ENCODE measurements around the gene FGFBP3. TPM values are rescaled to one million over a fixed set of nuclear protein-coding genes. Genes with fewer than 3 reads are reported as not detected.

Gene FGFBP3
- total and polyA plus RNA-seq, 2 of the 13 experiments (the other 11 are each of a cell fraction or from before 2014, with no cell fraction given): 0.50 to 2.0 TPM

- TF ChIP-seq POGK (CRISPR knock-in tag; conservative IDR thresholded peaks at IDR 0.05) (peak; percentile 76), TRAFD1 (CRISPR knock-in tag; IDR thresholded peaks at IDR 0.05; ENCODE audit: borderline replicate concordance) (no peak), CCAR2 (optimal IDR thresholded peaks at IDR 0.05; ENCODE audit: low read depth, low read length) (no peak)
- TF ChIP-seq, protein P1, sequence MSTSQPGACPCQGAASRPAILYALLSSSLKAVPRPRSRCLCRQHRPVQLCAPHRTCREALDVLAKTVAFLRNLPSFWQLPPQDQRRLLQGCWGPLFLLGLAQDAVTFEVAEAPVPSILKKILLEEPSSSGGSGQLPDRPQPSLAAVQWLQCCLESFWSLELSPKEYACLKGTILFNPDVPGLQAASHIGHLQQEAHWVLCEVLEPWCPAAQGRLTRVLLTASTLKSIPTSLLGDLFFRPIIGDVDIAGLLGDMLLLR (CRISPR knock-in tag; IDR thresholded peaks at IDR 0.05): peak; percentile 88
Measured at GRCh38 chr10:91923371-91924211, 14.3 kb upstream of the FGFBP3 start, which contains the start of gene BTAF1 (continued).

DNA sequence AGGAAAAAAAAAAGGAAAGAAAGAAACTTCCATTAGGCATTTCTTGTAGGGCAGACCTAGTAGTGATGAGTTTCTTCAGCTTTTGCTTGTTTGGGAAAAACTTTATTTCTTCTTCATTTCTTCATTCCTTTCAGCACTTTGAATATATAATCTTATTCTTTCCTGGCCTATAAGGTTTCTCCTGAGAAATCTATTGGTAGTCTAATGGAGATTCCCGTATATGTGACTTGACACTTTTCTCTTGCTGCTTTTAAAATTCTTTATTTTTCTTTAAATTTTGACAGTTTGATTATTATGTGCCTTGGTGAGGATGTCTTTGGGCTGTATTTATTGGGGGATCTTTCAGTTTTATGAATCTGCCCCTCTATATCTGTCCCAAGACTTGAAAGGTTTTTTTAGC lies 10.4 kb upstream of the FGFBP3 start:
- POLR2A ChIA-PET: no interaction called here
- Histone ChIP-seq H3K4me2 (ENCODE audit: low read depth, low read length) (no peak overlapping the region), H3K36me3 (replicated peaks in 1 of 2; ENCODE audit: control insufficient read depth in 1 of 2, insufficient read depth in 2 of 2, low read length in 2 of 2) (no peaks in the 10 kb centered on the region), H3K79me2 (ENCODE audit: insufficient read depth, low read length) (peaks cover 8% of the 10 kb centered on the region), H4K20me1 (ENCODE audit: insufficient read depth, low read length) (peaks cover 2% of the 10 kb centered on the region), H3K9me3 (ENCODE audit: low read length) (peaks cover 9% of the 10 kb centered on the region; the same call in 1 of the 2 replicates), H2AFZ (ENCODE audit: low read length) (no peak overlapping the region), H3K27me3 (ENCODE audit: control insufficient read depth in 1 of 2, insufficient read depth in 2 of 2, low read length in 2 of 2) (no peaks in the 10 kb centered on the region; a peak in 1 of 5 replicates), H3K27ac (ENCODE audit: extremely low read length, insufficient read depth, low read length) (no peak overlapping the region), H3K4me3 (replicated peaks in 1 of 3; ENCODE audit: insufficient read depth in 1 of 3, low read depth in 2 of 3, low read length in 3 of 3) (no peak overlapping the region), H3K4me1 (ENCODE audit: insufficient read depth, low read length) (peaks cover 20% of the 10 kb centered on the region), H3K9ac (ENCODE audit: insufficient read depth, low read depth, low read length) (no peak overlapping the region)
- DNase-seq (ENCODE audit: low spot score) (no peak), FAIRE-seq (no peak), ATAC-seq (no peak)
- WGBS (ENCODE audit: low lambda C conversion rate): 43% methylated on average over 1 of the region's 1 CpG
- no TSS peak for BruUV-seq (replicated peaks)
- in situ Hi-C loops (cut with HindIII; ENCODE audit: extremely low pct_ligation_motif_present, low pct_unique_long_range_greater_than_20kb) (no loop called here), intact Hi-C loops (cut with micrococcal nuclease; ENCODE audit: unreplicated experiment) (no loop called here)
- CTCF ChIA-PET (ENCODE audit: low intra/inter-chr PET ratio, low total read pairs): no interaction called here
- TF ChIP-seq AGO1 (IDR thresholded peaks at IDR 0.05; ENCODE audit: low read depth, low read length, poor library complexity, severe bottlenecking): no peak
- TF ChIP-seq, protein P2, sequence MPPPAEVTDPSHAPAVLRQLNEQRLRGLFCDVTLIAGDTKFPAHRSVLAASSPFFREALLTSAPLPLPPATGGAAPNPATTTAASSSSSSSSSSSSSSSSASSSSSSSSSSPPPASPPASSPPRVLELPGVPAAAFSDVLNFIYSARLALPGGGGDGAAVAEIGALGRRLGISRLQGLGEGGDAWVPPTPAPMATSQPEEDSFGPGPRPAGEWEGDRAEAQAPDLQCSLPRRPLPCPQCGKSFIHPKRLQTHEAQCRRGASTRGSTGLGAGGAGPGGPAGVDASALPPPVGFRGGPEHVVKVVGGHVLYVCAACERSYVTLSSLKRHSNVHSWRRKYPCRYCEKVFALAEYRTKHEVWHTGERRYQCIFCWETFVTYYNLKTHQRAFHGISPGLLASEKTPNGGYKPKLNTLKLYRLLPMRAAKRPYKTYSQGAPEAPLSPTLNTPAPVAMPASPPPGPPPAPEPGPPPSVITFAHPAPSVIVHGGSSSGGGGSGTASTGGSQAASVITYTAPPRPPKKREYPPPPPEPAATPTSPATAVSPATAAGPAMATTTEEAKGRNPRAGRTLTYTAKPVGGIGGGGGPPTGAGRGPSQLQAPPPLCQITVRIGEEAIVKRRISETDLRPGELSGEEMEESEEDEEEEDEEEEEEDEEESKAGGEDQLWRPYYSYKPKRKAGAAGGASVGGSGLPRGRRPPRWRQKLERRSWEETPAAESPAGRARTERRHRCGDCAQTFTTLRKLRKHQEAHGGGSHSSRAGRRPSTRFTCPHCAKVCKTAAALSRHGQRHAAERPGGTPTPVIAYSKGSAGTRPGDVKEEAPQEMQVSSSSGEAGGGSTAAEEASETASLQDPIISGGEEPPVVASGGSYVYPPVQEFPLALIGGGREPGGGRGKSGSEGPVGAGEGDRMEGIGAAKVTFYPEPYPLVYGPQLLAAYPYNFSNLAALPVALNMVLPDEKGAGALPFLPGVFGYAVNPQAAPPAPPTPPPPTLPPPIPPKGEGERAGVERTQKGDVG (CRISPR knock-in tag; IDR thresholded peaks at IDR 0.05; ENCODE audit: borderline replicate concordance): no peak
- no peak for TF ChIP-seq ZSCAN21 (CRISPR knock-in tag; IDR thresholded peaks at IDR 0.05; ENCODE audit: borderline replicate concordance)
- no peak for TF ChIP-seq CEBPG (CRISPR knock-in tag; IDR thresholded peaks at IDR 0.05)
- TF ChIP-seq, protein P3, sequence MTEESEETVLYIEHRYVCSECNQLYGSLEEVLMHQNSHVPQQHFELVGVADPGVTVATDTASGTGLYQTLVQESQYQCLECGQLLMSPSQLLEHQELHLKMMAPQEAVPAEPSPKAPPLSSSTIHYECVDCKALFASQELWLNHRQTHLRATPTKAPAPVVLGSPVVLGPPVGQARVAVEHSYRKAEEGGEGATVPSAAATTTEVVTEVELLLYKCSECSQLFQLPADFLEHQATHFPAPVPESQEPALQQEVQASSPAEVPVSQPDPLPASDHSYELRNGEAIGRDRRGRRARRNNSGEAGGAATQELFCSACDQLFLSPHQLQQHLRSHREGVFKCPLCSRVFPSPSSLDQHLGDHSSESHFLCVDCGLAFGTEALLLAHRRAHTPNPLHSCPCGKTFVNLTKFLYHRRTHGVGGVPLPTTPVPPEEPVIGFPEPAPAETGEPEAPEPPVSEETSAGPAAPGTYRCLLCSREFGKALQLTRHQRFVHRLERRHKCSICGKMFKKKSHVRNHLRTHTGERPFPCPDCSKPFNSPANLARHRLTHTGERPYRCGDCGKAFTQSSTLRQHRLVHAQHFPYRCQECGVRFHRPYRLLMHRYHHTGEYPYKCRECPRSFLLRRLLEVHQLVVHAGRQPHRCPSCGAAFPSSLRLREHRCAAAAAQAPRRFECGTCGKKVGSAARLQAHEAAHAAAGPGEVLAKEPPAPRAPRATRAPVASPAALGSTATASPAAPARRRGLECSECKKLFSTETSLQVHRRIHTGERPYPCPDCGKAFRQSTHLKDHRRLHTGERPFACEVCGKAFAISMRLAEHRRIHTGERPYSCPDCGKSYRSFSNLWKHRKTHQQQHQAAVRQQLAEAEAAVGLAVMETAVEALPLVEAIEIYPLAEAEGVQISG (CRISPR knock-in tag; IDR thresholded peaks at IDR 0.05): no peak

All from HepG2 (cell line).